NT2/D1 (cell line): ENCODE measurements around the gene AOPEP.

Experiments used
- SUZ12 ChIP-seq: IDR thresholded peaks from 2 replicates; pipeline ENCODE4 v1.6.1; 2011; ENCODE audit not compliant: insufficient read length, insufficient read depth; ENCODE audit errors: extremely low read depth
- YY1 ChIP-seq: IDR thresholded peaks from 2 replicates; pipeline ENCODE4 v1.6.1; 2011; ENCODE audit not compliant: insufficient read length, insufficient read depth
- ZNF274 ChIP-seq: IDR thresholded peaks from 2 replicates; pipeline ENCODE4 v1.6.1; 2011; ENCODE audit warnings: mild to moderate bottlenecking, low read depth, low read length

GRCh38 chr9:94745806-94746540, 19.5 kb downstream of the AOPEP start:
- TF ChIP-seq ZNF274 (no peak), SUZ12 (no peak), YY1 (no peak)
